HG03521 (cell line): ENCODE measurements around the gene FHDC1.

Experiments used
- ATAC-seq: cut with Tn5 transposase; IDR thresholded peaks from one replicate; pipeline ENCODE4 v1.9.1; 2021; ENCODE audit warnings: mild to moderate bottlenecking, moderate library complexity; ENCODE audit not compliant: unreplicated experiment

FHDC1 gene

GRCh38 chr4:153001626-153002025 lies 65.5 kb downstream of the FHDC1 start:
- ATAC-seq, result no peak

- no peak for ATAC-seq
These were observed 66.0 kb downstream of the FHDC1 start for GRCh38 chr4:153002110-153002509.

- ATAC-seq, result no peak
These were observed 68.1 kb downstream of the FHDC1 start for GRCh38 chr4:153004081-153004850.

GRCh38 chr4:153005899-153006381 lies 69.8 kb downstream of the FHDC1 start:
- ATAC-seq, result no peak

GRCh38 chr4:153008578-153009199 lies 72.6 kb downstream of the FHDC1 start:
- peak; percentile 71 for ATAC-seq

GRCh38 chr4:153010146-153010545 lies 74.0 kb downstream of the FHDC1 start:
- ATAC-seq, result no peak

GRCh38 chr4:153013202-153013977 lies 77.3 kb downstream of the FHDC1 start:
- no peak for ATAC-seq

GRCh38 chr4:153014460-153014859 lies 78.3 kb downstream of the FHDC1 start:
- no peak for ATAC-seq

GRCh38 chr4:153016592-153016991 lies 80.5 kb downstream of the FHDC1 start:
- ATAC-seq, result no peak

GRCh38 chr4:153018031-153018430 lies 81.9 kb downstream of the FHDC1 start:
- ATAC-seq, result no peak

GRCh38 chr4:153018684-153019083 lies 82.6 kb downstream of the FHDC1 start:
- ATAC-seq, result no peak

- ATAC-seq, result no peak
These were observed 83.8 kb downstream of the FHDC1 start for GRCh38 chr4:153019906-153020305.

- no peak for ATAC-seq
These were observed 84.3 kb downstream of the FHDC1 start for GRCh38 chr4:153020457-153020856.

GRCh38 chr4:153021276-153021675 lies 85.2 kb downstream of the FHDC1 start:
- ATAC-seq, result no peak

GRCh38 chr4:153022241-153022715 lies 86.2 kb downstream of the FHDC1 start:
- no peak for ATAC-seq

GRCh38 chr4:153023139-153023538 lies 87.0 kb downstream of the FHDC1 start:
- no peak for ATAC-seq

GRCh38 chr4:153023692-153024394 lies 87.7 kb downstream of the FHDC1 start:
- ATAC-seq, result no peak

GRCh38 chr4:153024466-153024865 lies 88.3 kb downstream of the FHDC1 start:
- no peak for ATAC-seq

- ATAC-seq, result no peak
These were observed 89.3 kb downstream of the FHDC1 start for GRCh38 chr4:153025406-153025805.

GRCh38 chr4:153026591-153027346 lies 90.6 kb downstream of the FHDC1 start:
- ATAC-seq, result no peak
